CD4-positive, alpha-beta T cell treated with Interleukin-6 for 4 hours (primary cell): Measurements from ENCODE around the gene GPC3.

ENCODE experiments used
- DNase-seq: peaks from one replicate; pipeline ENCODE4 v3.0.0-alpha.2; 2020; ENCODE audit warnings: mixed read lengths

GPC3 gene

GRCh38 chrX:133881007-133881406, 104.4 kb downstream of the GPC3 start:
- DNase-seq: no peak

GRCh38 chrX:133880032-133880443, 105.4 kb downstream of the GPC3 start:
- DNase-seq: no peak

GRCh38 chrX:133878710-133879109, 106.7 kb downstream of the GPC3 start:
- no peak for DNase-seq

GRCh38 chrX:133876646-133877045, 108.7 kb downstream of the GPC3 start:
- DNase-seq: no peak

GRCh38 chrX:133869270-133869669, 116.1 kb downstream of the GPC3 start:
- DNase-seq: no peak

GRCh38 chrX:133868682-133869081, 116.7 kb downstream of the GPC3 start:
- DNase-seq: no peak

GRCh38 chrX:133868250-133868649, 117.1 kb downstream of the GPC3 start:
- no peak for DNase-seq

GRCh38 chrX:133865761-133866471, 119.5 kb downstream of the GPC3 start:
- no peak for DNase-seq

- DNase-seq: no peak
Measured at GRCh38 chrX:133864236-133864635, 121.2 kb downstream of the GPC3 start.

GRCh38 chrX:133859860-133860259, 125.5 kb downstream of the GPC3 start:
- no peak for DNase-seq

GRCh38 chrX:133859336-133859735, 126.1 kb downstream of the GPC3 start:
- DNase-seq: no peak

GRCh38 chrX:133857640-133858269, 127.6 kb downstream of the GPC3 start:
- no peak for DNase-seq

- no peak for DNase-seq
Measured at GRCh38 chrX:133856819-133857218, 128.6 kb downstream of the GPC3 start.

GRCh38 chrX:133854290-133854689, 131.1 kb downstream of the GPC3 start:
- DNase-seq: no peak

GRCh38 chrX:133852837-133853356, 132.5 kb downstream of the GPC3 start:
- DNase-seq: no peak

- DNase-seq: no peak
Measured at GRCh38 chrX:133852401-133852800, 133.0 kb downstream of the GPC3 start.

GRCh38 chrX:133850399-133850798, 135.0 kb downstream of the GPC3 start:
- DNase-seq: no peak

- DNase-seq: no peak
Measured at GRCh38 chrX:133849676-133850075, 135.7 kb downstream of the GPC3 start.

GRCh38 chrX:133847340-133847994, 137.9 kb downstream of the GPC3 start:
- no peak for DNase-seq

- DNase-seq: no peak
Measured at GRCh38 chrX:133846311-133846710, 139.1 kb downstream of the GPC3 start.

GRCh38 chrX:133840415-133840814, 145.0 kb downstream of the GPC3 start:
- DNase-seq: no peak

- peak; percentile 48 for DNase-seq
Measured at GRCh38 chrX:133838761-133839676, 146.4 kb downstream of the GPC3 start.

- no peak for DNase-seq
Measured at GRCh38 chrX:133837091-133837490, 148.3 kb downstream of the GPC3 start.
